GM06990 (cell line): ENCODE data around the gene FAM13C.
A peak's percentile ranks its signal among the peaks of the same experiment; 100 is the strongest.

Source experiments
- DNase-seq: peaks from one replicate; pipeline ENCODE4 v3.0.0-alpha.2; 2011; ENCODE audit not compliant: insufficient read length; ENCODE audit errors: extremely low read depth
- H3K27me3 ChIP-seq: replicated peaks from 2 replicates; pipeline ENCODE4 v1.6.0; 2011; ENCODE audit warnings: low read length; ENCODE audit not compliant: control insufficient read depth, insufficient read depth
- H3K36me3 ChIP-seq: 2 replicates; pipeline ENCODE4 v1.5.1; 2011; ENCODE audit warnings: low read length; ENCODE audit not compliant: control insufficient read depth, insufficient read depth
- H3K4me3 ChIP-seq: replicated peaks from 2 replicates; pipeline ENCODE4 v1.5.1; 2011; ENCODE audit warnings: low read depth, mild to moderate bottlenecking, control low read depth, low read length
- CTCF ChIP-seq: IDR thresholded peaks from 2 replicates; pipeline ENCODE4 v1.5.1; 2011; ENCODE audit warnings: low read length, control low read depth, mild to moderate bottlenecking, inconsistent platforms; ENCODE audit not compliant: insufficient read depth, poor library complexity, severe bottlenecking

FAM13C gene

GRCh38 chr10:59300386-59300785, 62.0 kb downstream of the FAM13C start:
- no peak overlapping the region for H3K4me3 ChIP-seq
- no peak for TF ChIP-seq CTCF
- DNase-seq: no peak
- no peaks in the 10 kb centered on the region for H3K27me3 ChIP-seq
- no peaks in the 10 kb centered on the region for H3K36me3 ChIP-seq

- no peaks in the 10 kb centered on the region for H3K27me3 ChIP-seq
- no peak for DNase-seq
- no peak for TF ChIP-seq CTCF
- H3K4me3 ChIP-seq: no peak overlapping the region
- no peaks in the 10 kb centered on the region for H3K36me3 ChIP-seq
These were observed 62.4 kb downstream of the FAM13C start for GRCh38 chr10:59299933-59300332.

- no peak for DNase-seq
- Histone ChIP-seq H3K27me3 (no peaks in the 10 kb centered on the region; the same call in 1 of the 2 replicates), H3K4me3 (no peak overlapping the region), H3K36me3 (no peaks in the 10 kb centered on the region)
- peak; percentile 49 for TF ChIP-seq CTCF
These were observed 71.9 kb downstream of the FAM13C start for GRCh38 chr10:59290448-59290847.

- no peaks in the 10 kb centered on the region; the same call in 1 of the 2 replicates for H3K27me3 ChIP-seq
- DNase-seq: no peak
- no peaks in the 10 kb centered on the region for H3K36me3 ChIP-seq
- no peak for TF ChIP-seq CTCF
- H3K4me3 ChIP-seq: no peak overlapping the region
These were observed 72.5 kb downstream of the FAM13C start for GRCh38 chr10:59289853-59290252.

GRCh38 chr10:59287587-59288255, 74.6 kb downstream of the FAM13C start:
- no peak for DNase-seq
- no peak overlapping the region for H3K4me3 ChIP-seq
- no peaks in the 10 kb centered on the region; the same call in 1 of the 2 replicates for H3K27me3 ChIP-seq
- TF ChIP-seq CTCF: no peak
- no peaks in the 10 kb centered on the region for H3K36me3 ChIP-seq

GRCh38 chr10:59285848-59286247, 76.5 kb downstream of the FAM13C start:
- TF ChIP-seq CTCF: no peak
- no peak for DNase-seq
- Histone ChIP-seq H3K36me3 (no peaks in the 10 kb centered on the region), H3K27me3 (no peaks in the 10 kb centered on the region; the same call in 1 of the 2 replicates), H3K4me3 (no peak overlapping the region)
